BE2C (cell line): ENCODE data around the gene LDB3.

Source experiments
- DNase-seq: peaks from one replicate; pipeline ENCODE4 v3.0.0-alpha.2; 2020
- H3K27me3 ChIP-seq: fragments of 250-450 bp; sonication (Bioruptor Pico); 2 replicates; pipeline ENCODE4 v1.5.1; 2020; ENCODE audit warnings: mild to moderate bottlenecking
- H3K36me3 ChIP-seq: fragments of 250-450 bp; sonication (Bioruptor Pico); 2 replicates; pipeline ENCODE4 v1.5.1; 2020; ENCODE audit warnings: mild to moderate bottlenecking
- H3K4me1 ChIP-seq: fragments of 250-450 bp; sonication (Bioruptor Pico); 2 replicates; pipeline ENCODE4 v1.5.1; 2020
- H3K4me3 ChIP-seq: 2 replicates; pipeline ENCODE4 v1.5.1; 2011; ENCODE audit warnings: low read depth, low read length
- H3K9me3 ChIP-seq: fragments of 250-450 bp; sonication (Bioruptor Pico); 2 replicates; pipeline ENCODE4 v1.5.1; 2020
- TF ChIP-seq, protein P1 (sequence below): IDR thresholded peaks from 2 replicates; pipeline ENCODE4 v1.5.1; 2012; ENCODE audit warnings: mild to moderate bottlenecking, low read depth, low read length

Gene LDB3

DNA sequence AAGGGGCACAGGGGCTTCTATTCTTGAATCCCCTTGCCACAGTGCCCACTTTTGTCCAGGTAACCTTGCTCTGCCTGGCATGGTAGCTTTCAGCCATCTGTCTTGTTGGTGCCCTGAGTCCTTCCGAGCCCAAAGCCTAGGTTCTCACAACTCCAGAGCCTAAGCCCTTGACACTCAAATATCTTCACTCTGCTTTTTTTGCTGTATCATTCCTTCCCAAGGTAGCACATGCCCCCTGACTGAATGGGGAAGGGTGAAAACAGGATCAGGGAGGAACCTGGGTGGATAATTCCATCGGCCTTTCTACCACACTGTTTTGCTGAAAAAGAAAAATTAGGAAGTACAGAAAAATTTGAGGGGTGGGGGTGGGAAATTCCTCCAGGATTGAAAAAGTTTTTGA is 37.6 kb downstream of the LDB3 start:
- TF ChIP-seq, protein P1, sequence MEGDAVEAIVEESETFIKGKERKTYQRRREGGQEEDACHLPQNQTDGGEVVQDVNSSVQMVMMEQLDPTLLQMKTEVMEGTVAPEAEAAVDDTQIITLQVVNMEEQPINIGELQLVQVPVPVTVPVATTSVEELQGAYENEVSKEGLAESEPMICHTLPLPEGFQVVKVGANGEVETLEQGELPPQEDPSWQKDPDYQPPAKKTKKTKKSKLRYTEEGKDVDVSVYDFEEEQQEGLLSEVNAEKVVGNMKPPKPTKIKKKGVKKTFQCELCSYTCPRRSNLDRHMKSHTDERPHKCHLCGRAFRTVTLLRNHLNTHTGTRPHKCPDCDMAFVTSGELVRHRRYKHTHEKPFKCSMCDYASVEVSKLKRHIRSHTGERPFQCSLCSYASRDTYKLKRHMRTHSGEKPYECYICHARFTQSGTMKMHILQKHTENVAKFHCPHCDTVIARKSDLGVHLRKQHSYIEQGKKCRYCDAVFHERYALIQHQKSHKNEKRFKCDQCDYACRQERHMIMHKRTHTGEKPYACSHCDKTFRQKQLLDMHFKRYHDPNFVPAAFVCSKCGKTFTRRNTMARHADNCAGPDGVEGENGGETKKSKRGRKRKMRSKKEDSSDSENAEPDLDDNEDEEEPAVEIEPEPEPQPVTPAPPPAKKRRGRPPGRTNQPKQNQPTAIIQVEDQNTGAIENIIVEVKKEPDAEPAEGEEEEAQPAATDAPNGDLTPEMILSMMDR, result no peak

DNA sequence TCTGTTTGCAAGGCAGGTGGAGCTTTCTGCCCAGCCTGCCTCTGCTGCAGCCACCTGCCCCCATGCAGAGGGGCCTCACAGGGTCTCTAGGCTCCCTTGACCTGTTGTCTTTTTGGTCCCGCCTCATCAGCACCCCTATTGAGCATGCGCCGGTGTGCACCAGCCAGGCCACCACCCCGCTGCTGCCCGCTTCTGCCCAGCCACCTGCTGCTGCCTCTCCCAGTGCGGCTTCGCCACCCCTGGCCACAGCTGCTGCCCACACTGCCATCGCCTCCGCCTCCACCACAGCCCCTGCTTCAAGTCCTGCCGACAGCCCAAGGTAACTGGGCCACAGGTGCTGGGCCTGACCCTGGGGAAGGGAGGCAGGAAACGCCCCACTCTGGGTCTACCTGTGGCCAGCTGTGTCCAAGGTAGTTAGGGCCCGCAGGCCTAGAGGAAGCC is 38.1 kb downstream of the LDB3 start:
- H3K4me3 ChIP-seq, result no peak overlapping the region

More for the DNA sequence above, 37.6 kb downstream of the LDB3 start:
- H3K4me3 ChIP-seq, result no peak overlapping the region
- DNase-seq, result no peak
- H3K36me3 ChIP-seq, result no peaks in the 10 kb centered on the region; the same call in 1 of the 2 replicates
- H3K4me1 ChIP-seq, result peaks cover 3% of the 10 kb centered on the region; the same call in 1 of the 2 replicates
- H3K27me3 ChIP-seq, result no peaks in the 10 kb centered on the region
- H3K9me3 ChIP-seq, result no peaks in the 10 kb centered on the region

DNA sequence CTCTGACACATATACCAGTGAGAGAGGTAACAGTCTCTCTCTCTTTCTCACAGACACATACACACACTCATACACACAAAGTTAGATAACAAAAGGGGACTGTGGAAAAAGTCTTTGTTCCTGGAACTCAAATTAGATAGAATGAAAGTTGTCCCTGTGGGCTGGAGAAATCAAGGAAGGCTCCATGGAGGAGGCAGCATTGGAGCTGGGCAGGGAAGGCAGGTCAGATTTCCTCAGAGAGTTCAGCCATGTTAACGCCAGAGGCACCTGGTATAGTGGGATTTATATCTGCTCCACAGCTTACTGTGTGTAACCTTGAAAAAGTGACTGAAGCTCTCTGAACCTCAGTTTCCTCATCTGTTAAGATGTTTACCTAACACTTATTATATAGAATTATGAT is 38.7 kb downstream of the LDB3 start:
- H3K27me3 ChIP-seq, result no peaks in the 10 kb centered on the region
- H3K4me1 ChIP-seq, result peaks cover 3% of the 10 kb centered on the region; the same call in 1 of the 2 replicates
- no peak overlapping the region for H3K4me3 ChIP-seq
- H3K36me3 ChIP-seq, result no peaks in the 10 kb centered on the region; the same call in 1 of the 2 replicates
- TF ChIP-seq, protein P1, result no peak
- no peak for DNase-seq
- no peaks in the 10 kb centered on the region for H3K9me3 ChIP-seq

More for the DNA sequence above, 38.1 kb downstream of the LDB3 start:
- Histone ChIP-seq H3K4me1 (peaks cover 3% of the 10 kb centered on the region; the same call in 1 of the 2 replicates), H3K27me3 (no peaks in the 10 kb centered on the region), H3K9me3 (no peaks in the 10 kb centered on the region), H3K36me3 (no peaks in the 10 kb centered on the region; the same call in 1 of the 2 replicates)
- TF ChIP-seq, protein P1, result no peak
- no peak for DNase-seq

DNA sequence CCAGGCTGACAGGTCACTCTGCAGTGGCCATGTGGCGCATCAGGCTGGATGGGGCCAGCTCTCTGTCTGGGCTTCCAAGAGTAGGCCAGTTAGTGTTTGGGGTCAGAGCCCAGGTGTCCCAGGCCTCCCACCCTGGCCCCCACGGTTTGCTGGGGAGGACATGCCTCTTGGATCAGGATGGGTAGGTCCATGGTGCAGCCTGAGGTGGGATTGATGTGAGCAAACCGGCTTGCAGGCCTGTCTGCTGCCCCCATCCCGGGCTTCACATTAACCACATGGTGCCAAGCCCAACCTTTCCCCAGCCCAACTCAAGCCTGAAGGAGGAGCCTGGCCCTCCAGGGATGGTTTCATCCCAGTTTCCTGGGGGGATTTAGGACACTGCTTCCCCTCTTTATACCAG is 39.2 kb downstream of the LDB3 start:
- no peaks in the 10 kb centered on the region; the same call in 1 of the 2 replicates for H3K36me3 ChIP-seq
- TF ChIP-seq, protein P1, result no peak
- no peaks in the 10 kb centered on the region for H3K27me3 ChIP-seq
- no peak for DNase-seq
- peaks cover 3% of the 10 kb centered on the region; the same call in 1 of the 2 replicates for H3K4me1 ChIP-seq
- H3K4me3 ChIP-seq, result no peak overlapping the region
- no peaks in the 10 kb centered on the region for H3K9me3 ChIP-seq

DNA sequence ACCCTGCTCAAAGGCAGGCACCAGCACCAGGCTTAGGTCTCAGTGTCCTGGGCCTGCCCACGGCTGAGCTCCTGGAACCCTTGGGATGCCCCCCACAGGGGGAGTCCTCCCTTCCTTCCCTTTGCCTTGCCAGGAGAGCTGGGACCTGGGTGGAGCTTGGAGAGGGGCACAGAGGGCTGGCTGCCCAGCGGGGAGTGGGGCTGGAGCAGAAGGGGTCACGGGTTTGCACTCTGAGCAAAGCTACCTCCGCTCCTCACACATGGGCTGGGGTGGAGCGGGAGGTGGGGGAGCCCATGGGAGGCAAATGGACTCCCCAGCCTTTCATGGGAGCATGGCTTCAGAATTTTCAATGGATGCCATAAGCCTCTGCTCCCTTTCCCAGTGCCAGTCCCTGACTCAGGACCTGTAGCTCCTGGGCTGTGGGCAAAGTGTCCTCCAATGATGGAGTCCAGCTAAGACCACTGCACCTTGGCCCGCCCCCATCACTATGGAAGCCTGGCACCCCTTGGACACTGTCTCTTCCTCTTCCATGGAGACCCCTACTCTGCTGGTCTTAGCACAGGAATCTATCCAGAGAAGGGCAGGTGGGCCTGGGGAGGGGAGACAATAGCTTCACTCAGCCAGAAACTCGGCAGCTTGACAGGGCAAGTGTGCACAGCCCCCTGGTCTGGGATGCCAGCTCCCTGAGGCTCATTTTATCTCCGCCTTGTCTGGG is 39.9 kb downstream of the LDB3 start:
- Histone ChIP-seq H3K9me3 (no peaks in the 10 kb centered on the region), H3K36me3 (no peaks in the 10 kb centered on the region; the same call in 1 of the 2 replicates), H3K4me1 (peaks cover 3% of the 10 kb centered on the region; the same call in 1 of the 2 replicates), H3K4me3 (no peak overlapping the region), H3K27me3 (no peaks in the 10 kb centered on the region)
- no peak for DNase-seq
- TF ChIP-seq, protein P1, result no peak

DNA sequence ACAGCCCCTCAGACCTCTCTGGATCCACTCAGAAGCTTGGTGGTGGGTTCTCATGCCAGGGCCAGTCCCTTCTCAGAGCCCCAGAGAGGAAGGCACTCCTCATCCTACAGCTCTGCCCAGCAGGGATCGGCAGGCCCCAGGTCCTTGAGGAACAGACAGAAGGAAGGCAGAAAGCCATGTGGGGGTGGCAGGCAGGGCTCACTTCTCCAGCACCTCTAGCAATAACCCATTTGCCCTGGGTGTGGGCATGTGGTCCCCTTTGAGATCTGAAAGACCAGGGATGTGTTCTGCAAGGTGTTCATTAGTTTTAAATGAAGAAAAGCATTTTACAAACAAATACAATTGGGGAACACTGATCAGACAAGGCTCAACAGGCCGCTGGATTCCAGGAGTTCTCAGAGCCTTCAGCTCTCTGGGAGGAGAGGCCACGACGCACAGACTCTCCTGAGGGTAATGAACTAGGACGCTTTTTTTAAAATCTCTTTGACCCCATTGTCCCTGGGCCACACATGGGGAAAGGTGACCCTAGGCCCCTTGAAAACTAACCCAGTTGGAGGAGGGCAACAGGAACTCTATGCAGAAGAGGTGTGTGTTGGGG is 40.6 kb downstream of the LDB3 start:
- no peak for DNase-seq
- TF ChIP-seq, protein P1, result no peak
- peaks cover 3% of the 10 kb centered on the region; the same call in 1 of the 2 replicates for H3K4me1 ChIP-seq
- no peaks in the 10 kb centered on the region for H3K9me3 ChIP-seq
- no peaks in the 10 kb centered on the region; the same call in 1 of the 2 replicates for H3K36me3 ChIP-seq
- no peaks in the 10 kb centered on the region for H3K27me3 ChIP-seq
- no peak overlapping the region for H3K4me3 ChIP-seq
